NCI-H2196 (cell line): Measurements from ENCODE around the gene KNDC1.
"Not testable (repeated sequence)": the region's sequence is repeated elsewhere in the genome, so short reads cannot be mapped to it uniquely, and the experiment has no call there.

Source experiments
- DNase-seq: peaks from one replicate; lab custom pipeline; 2025; ENCODE audit not compliant: unreplicated experiment; lab: John Stamatoyannopoulos, UW

The KNDC1 gene

GRCh38 chr10:133124357-133125211 lies 35.4 kb upstream of the KNDC1 start:
- no peak for DNase-seq

GRCh38 chr10:133125901-133126300 lies 34.1 kb upstream of the KNDC1 start:
- no peak for DNase-seq

GRCh38 chr10:133126431-133127290 lies 33.4 kb upstream of the KNDC1 start:
- DNase-seq, result no peak

GRCh38 chr10:133127291-133128125 lies 32.5 kb upstream of the KNDC1 start:
- DNase-seq, result no peak

- no peak for DNase-seq
These were observed 31.6 kb upstream of the KNDC1 start for GRCh38 chr10:133128126-133129070.

GRCh38 chr10:133129071-133129858 lies 30.8 kb upstream of the KNDC1 start:
- DNase-seq, result no peak

GRCh38 chr10:133129859-133130495 lies 30.0 kb upstream of the KNDC1 start:
- no peak for DNase-seq

GRCh38 chr10:133130602-133131001 lies 29.4 kb upstream of the KNDC1 start:
- no peak for DNase-seq

GRCh38 chr10:133131053-133131452 lies 29.0 kb upstream of the KNDC1 start:
- DNase-seq, result no peak

- no peak for DNase-seq
These were observed 28.1 kb upstream of the KNDC1 start for GRCh38 chr10:133131734-133132472.

- DNase-seq, result no peak
These were observed 27.3 kb upstream of the KNDC1 start for GRCh38 chr10:133132473-133133291.

- DNase-seq, result no peak
These were observed 26.4 kb upstream of the KNDC1 start for GRCh38 chr10:133133471-133134231.

GRCh38 chr10:133134411-133135115 lies 25.5 kb upstream of the KNDC1 start:
- no peak for DNase-seq

- DNase-seq, result no peak
These were observed 24.9 kb upstream of the KNDC1 start for GRCh38 chr10:133135116-133135465.

GRCh38 chr10:133137486-133138145 lies 22.4 kb upstream of the KNDC1 start:
- not testable (repeated sequence) for DNase-seq
